Breast epithelium (tissue), 4 donors: ENCODE data around the gene HADHB. TPM values are rescaled to one million over a fixed set of nuclear protein-coding genes. Genes with fewer than 3 reads are reported as not detected.

Source experiments
- DNase-seq, 2 donors: peaks; one replicate each; pipeline ENCODE4 v3.0.0-alpha.2; 2019; ENCODE audit warnings: low spot score in 2 of 2
- H3K27ac ChIP-seq, 2 donors: fragments of 200-600 bp; sonication (generic) in 1 of 2; one replicate each; pipeline ENCODE4 v1.5.1; 2016 to 2019; ENCODE audit warnings: mild to moderate bottlenecking in 1 of 2
- H3K27me3 ChIP-seq, 2 donors: fragments of 200-600 bp; sonication (generic) in 1 of 2; one replicate each; pipeline versions ENCODE4 v1.5.1 to v1.6.0; 2017 to 2019; ENCODE audit warnings: control low read depth in 1 of 2, mild to moderate bottlenecking in 1 of 2
- H3K36me3 ChIP-seq: fragments of 200-600 bp; one replicate; pipeline ENCODE4 v1.5.1; 2019
- H3K4me1 ChIP-seq, 2 donors: fragments of 200-600 bp; sonication (generic); one replicate each; pipeline ENCODE4 v1.5.1; 2016 to 2019; ENCODE audit warnings: control low read depth in 1 of 2
- H3K4me3 ChIP-seq, 3 donors: fragments of 200-600 bp; sonication (generic); 1 replicate in 2 of 3; 2 replicates in 1 of 3; pipeline ENCODE4 v1.5.1; 2016 to 2019; ENCODE audit warnings: mild to moderate bottlenecking in 3 of 3, moderate library complexity in 2 of 3
- H3K9me3 ChIP-seq, 2 donors: fragments of 200-600 bp; sonication (generic) in 1 of 2; one replicate each; pipeline ENCODE4 v1.5.1; 2016 to 2019; ENCODE audit warnings: control low read depth in 1 of 2
- POLR2A ChIP-seq: fragments of 450-650 bp; IDR thresholded peaks from one replicate; pipeline ENCODE4 v1.6.1; 2016; ENCODE audit warnings: antibody characterized with exemption, mild to moderate bottlenecking, moderate library complexity
- POLR2AphosphoS5 ChIP-seq, 3 donors: sonication (generic); formaldehyde crosslinking; IDR thresholded peaks; one replicate each; pipeline ENCODE4 v1.6.1; 2017; ENCODE audit warnings: antibody characterized with exemption in 3 of 3
- intact Hi-C: fragments of 100-400 bp; cut with DNase I; formaldehyde crosslinking; loops from one replicate; pipeline ENCODE4 v1.15.1; 2023; ENCODE audit warnings: low total_unique reads
- total RNA-seq, 3 donors: library from RNA; depleted of rRNA; stranded (reverse); fragments of >200 nt; gene quantifications; one replicate each; pipeline ENCODE4 v1.1.0, GENCODE V29; 2016
- TF ChIP-seq, protein P1 (sequence below), 3 donors: fragments of 450-650 bp; IDR thresholded peaks; one replicate each; pipeline ENCODE4 v1.5.1; 2016 to 2017; ENCODE audit warnings: antibody characterized with exemption in 3 of 3, mild to moderate bottlenecking in 3 of 3, moderate library complexity in 3 of 3

HADHB gene
- total RNA-seq, 3 donors from 2014 or later: 139 to 157 (median 147) TPM

DNA sequence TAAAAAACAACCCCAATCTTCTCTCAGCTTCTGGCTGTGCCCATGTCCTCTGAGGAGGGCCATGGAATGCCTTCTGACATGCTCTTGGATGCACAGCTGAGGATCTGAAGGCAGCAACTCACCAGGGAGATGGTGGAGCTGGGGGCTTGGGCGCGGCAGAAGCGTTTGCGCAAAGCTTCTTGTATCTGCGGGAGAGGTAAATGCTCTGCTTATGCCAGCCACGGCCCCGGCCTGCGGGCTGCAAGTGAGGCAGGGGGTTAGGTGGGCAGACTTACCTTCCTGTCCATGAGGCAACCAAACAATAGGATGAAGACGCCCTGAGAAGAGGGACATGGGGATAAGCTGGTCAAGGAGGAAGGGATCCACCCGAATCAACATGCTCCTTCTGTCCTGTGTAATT, 65.2 kb downstream of the HADHB start:
- DNase-seq: no peak
- TF ChIP-seq POLR2AphosphoS5 (IDR thresholded peaks at IDR 0.05): no peak
- TF ChIP-seq, protein P1, sequence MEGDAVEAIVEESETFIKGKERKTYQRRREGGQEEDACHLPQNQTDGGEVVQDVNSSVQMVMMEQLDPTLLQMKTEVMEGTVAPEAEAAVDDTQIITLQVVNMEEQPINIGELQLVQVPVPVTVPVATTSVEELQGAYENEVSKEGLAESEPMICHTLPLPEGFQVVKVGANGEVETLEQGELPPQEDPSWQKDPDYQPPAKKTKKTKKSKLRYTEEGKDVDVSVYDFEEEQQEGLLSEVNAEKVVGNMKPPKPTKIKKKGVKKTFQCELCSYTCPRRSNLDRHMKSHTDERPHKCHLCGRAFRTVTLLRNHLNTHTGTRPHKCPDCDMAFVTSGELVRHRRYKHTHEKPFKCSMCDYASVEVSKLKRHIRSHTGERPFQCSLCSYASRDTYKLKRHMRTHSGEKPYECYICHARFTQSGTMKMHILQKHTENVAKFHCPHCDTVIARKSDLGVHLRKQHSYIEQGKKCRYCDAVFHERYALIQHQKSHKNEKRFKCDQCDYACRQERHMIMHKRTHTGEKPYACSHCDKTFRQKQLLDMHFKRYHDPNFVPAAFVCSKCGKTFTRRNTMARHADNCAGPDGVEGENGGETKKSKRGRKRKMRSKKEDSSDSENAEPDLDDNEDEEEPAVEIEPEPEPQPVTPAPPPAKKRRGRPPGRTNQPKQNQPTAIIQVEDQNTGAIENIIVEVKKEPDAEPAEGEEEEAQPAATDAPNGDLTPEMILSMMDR (IDR thresholded peaks at IDR 0.05): no peak
- no peak for TF ChIP-seq POLR2A
- intact Hi-C loops: no loop called here

DNA sequence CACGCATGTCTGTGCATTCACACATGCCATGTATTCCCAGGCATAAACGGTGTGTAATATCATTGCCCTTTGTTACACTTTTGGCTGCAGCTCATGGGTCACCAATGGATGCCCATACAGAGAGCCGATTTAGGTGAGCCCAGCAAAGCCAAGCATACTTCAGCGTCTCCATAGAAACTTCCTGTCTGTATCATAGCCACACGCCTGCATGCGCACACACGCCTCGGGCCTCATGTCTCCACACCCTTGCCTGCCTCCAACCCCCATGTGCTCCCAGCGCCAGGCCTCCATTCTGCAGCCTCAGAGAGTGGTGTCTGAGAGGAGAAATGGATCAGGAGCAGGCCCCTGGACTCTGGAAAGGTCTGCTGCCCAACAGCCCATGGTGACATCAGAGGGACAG, 67.7 kb downstream of the HADHB start:
- intact Hi-C loops: no loop called here
- no peaks in the 10 kb centered on the region for H3K27me3 ChIP-seq
- no peaks in the 10 kb centered on the region for H3K36me3 ChIP-seq
- no peaks in the 10 kb centered on the region for H3K4me1 ChIP-seq
- no peak for DNase-seq
- H3K9me3 ChIP-seq: no peaks in the 10 kb centered on the region
- no peak overlapping the region for H3K27ac ChIP-seq
- H3K4me3 ChIP-seq: no peak overlapping the region
- TF ChIP-seq, protein P1 (IDR thresholded peaks at IDR 0.05): no peak
- TF ChIP-seq POLR2A (no peak), POLR2AphosphoS5 (IDR thresholded peaks at IDR 0.05) (no peak)

More for the DNA sequence above, 65.2 kb downstream of the HADHB start:
- H3K27me3 ChIP-seq: no peaks in the 10 kb centered on the region
- no peaks in the 10 kb centered on the region for H3K4me1 ChIP-seq
- H3K9me3 ChIP-seq: no peaks in the 10 kb centered on the region
- no peak overlapping the region for H3K27ac ChIP-seq
- no peak overlapping the region for H3K4me3 ChIP-seq
- no peaks in the 10 kb centered on the region for H3K36me3 ChIP-seq

DNA sequence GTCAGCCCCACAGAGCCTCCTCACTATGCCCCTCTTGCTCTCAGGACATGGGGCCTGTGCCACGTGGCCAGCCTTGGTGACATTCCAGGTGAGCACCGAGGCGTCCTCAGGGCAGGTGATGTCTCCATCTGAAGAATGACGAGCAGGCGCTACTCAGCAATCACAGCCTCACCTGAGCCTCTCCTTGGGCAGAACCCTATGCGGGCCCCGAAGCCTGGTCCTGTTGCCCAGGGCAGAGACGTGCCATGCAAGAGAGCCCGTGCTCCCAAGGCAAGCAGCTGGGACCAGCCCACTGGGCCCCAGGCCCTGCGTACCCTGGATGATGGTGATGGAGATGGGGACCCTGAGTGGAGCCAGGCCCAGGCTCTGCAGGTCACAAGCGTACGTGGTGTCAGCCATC, 68.7 kb downstream of the HADHB start:
- intact Hi-C loops: no loop called here
- H3K27ac ChIP-seq: no peak overlapping the region
- H3K9me3 ChIP-seq: no peaks in the 10 kb centered on the region
- no peaks in the 10 kb centered on the region for H3K36me3 ChIP-seq
- TF ChIP-seq POLR2AphosphoS5 (IDR thresholded peaks at IDR 0.05): no peak
- no peak for TF ChIP-seq POLR2A
- TF ChIP-seq, protein P1 (IDR thresholded peaks at IDR 0.05): no peak
- no peaks in the 10 kb centered on the region for H3K4me1 ChIP-seq
- no peaks in the 10 kb centered on the region for H3K27me3 ChIP-seq
- H3K4me3 ChIP-seq: no peak overlapping the region
- no peak for DNase-seq

DNA sequence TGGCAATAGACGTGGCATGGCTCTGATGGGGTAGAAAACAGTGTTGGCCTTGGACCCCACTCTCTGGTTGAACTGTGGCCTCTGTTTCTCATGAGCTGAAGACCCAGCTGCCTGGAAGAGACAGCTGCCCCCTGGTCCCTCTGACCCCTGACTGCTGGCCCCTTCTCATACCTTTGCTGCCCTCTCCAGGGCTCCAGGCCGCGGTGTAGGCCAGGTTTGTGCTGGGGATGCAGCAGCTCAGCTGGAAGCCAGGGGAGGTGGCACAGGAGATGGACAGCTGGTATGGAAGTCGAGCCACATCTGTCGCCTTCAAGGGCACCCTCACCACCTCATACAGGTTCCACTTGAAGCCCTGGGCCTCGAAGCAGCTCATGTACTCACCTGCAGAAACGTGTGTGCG, 69.5 kb downstream of the HADHB start:
- no peak overlapping the region for H3K27ac ChIP-seq
- intact Hi-C loops: no loop called here
- no peak for DNase-seq
- H3K36me3 ChIP-seq: no peaks in the 10 kb centered on the region
- no peak overlapping the region for H3K4me3 ChIP-seq
- no peak for TF ChIP-seq POLR2A
- no peaks in the 10 kb centered on the region for H3K27me3 ChIP-seq
- H3K4me1 ChIP-seq: no peaks in the 10 kb centered on the region
- no peaks in the 10 kb centered on the region for H3K9me3 ChIP-seq

DNA sequence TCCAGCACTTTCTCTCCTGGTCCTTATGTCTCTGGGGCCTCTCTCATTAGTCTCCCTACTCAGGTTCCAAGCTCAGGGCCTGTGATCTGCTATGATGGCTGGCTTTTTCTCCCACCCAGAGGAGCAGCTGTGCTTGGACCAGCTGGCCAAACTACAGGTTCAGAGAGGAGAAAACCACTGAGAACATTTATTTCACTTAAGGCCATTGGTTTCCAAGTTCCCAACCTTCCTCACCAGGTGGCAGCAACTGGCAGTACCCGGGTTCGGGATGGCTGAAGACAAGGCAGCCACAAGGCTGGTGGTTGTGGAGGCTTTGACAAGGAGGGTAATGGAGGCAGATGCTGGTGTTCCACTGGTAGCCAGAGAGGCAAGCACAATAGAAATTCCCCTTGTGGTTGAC, 71.3 kb downstream of the HADHB start:
- TF ChIP-seq POLR2A (no peak), POLR2AphosphoS5 (IDR thresholded peaks at IDR 0.05) (no peak)
- TF ChIP-seq, protein P1 (IDR thresholded peaks at IDR 0.05): no peak
- no peaks in the 10 kb centered on the region for H3K9me3 ChIP-seq
- no peaks in the 10 kb centered on the region for H3K36me3 ChIP-seq
- DNase-seq: no peak
- no peak overlapping the region for H3K27ac ChIP-seq
- H3K4me1 ChIP-seq: no peaks in the 10 kb centered on the region
- intact Hi-C loops: loop anchor here (5.0 kb wide), 1 partner anchor 696 kb away; no protein-coding TSS in a partner anchor
- no peaks in the 10 kb centered on the region for H3K27me3 ChIP-seq
- H3K4me3 ChIP-seq: no peak overlapping the region

DNA sequence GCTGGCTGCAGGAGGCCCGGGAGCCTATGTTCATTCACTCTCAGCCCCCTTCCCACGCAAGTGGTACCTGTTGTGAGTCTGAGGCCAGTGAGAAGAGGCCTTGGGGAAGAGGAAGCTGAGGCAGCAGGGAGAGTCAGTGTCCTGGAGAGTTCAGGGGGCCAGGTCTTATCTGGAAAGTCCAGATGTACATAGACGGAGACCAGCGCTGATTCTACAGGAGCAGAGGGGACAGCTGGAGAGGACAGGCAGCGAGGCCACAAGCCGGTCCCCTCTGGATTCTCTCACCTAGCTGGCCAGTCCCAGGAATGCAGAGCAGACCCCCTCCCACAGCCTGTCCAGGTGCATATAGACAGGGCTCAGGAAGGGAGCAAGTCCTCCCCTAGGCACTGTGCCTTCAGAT, 72.1 kb downstream of the HADHB start:
- TF ChIP-seq, protein P1 (IDR thresholded peaks at IDR 0.05): no peak
- TF ChIP-seq POLR2AphosphoS5 (IDR thresholded peaks at IDR 0.05): no peak
- no peak for TF ChIP-seq POLR2A
- intact Hi-C loops: loop anchor here (5.0 kb wide), 1 partner anchor 695 kb away; no protein-coding TSS in a partner anchor
- DNase-seq: no peak
- Histone ChIP-seq H3K4me1 (no peaks in the 10 kb centered on the region), H3K27me3 (no peaks in the 10 kb centered on the region), H3K9me3 (no peaks in the 10 kb centered on the region), H3K36me3 (no peaks in the 10 kb centered on the region), H3K27ac (peak overlapping the region in 1 of 2 donors; percentile 13), H3K4me3 (no peak overlapping the region)
